GM19468 (cell line): ENCODE results near the gene SSRP1.

Source experiments
- ATAC-seq: cut with Tn5 transposase; IDR thresholded peaks from one replicate; pipeline ENCODE4 v1.9.1; 2021; ENCODE audit warnings: mild to moderate bottlenecking, moderate library complexity, moderate number of reproducible peaks; ENCODE audit not compliant: unreplicated experiment; ENCODE audit errors: extremely low read depth

The SSRP1 gene

GRCh38 chr11:57277845-57278720, 57.6 kb downstream of the SSRP1 start:
- ATAC-seq, result no peak

- no peak for ATAC-seq
Observed at GRCh38 chr11:57276971-57277675, 58.6 kb downstream of the SSRP1 start.

DNA sequence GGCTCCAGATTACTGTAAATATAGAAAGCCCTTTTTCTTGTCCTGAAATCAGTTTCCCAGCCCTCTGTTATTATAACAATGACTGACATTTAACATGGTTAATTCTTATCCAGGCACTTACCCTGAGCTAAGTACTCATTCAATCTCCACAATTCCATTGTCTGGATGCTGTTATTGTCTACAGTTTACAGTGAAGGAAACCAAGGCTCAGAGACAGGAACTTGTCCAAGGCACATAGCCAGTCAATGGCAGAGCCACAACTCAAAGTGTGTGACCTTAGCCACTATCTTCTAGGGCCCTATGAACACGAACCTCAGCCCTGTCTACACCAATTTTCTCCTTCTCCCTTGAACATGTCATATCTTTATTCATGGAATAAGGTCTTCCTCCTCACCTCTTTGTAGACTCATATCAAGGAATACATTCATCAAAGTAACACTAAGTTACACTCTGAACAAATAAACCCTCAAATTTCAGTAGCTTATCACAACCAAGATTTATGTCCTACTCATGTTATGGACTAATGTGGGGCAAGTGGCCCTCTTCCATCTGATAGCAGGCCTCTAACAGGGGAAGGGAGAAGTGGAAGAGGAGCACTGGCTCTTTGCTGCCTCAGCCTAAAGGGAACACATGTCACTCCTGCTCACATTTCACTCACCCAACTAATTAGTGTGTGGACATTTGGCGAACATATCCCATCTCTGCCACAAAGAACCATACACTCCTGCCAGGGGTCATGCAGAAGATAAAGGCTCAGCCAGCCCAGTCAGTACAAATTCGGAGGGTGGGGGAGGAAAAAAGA, 59.3 kb downstream of the SSRP1 start:
- no peak for ATAC-seq
